ENCODE measurements around the gene PDE8B.

DNA sequence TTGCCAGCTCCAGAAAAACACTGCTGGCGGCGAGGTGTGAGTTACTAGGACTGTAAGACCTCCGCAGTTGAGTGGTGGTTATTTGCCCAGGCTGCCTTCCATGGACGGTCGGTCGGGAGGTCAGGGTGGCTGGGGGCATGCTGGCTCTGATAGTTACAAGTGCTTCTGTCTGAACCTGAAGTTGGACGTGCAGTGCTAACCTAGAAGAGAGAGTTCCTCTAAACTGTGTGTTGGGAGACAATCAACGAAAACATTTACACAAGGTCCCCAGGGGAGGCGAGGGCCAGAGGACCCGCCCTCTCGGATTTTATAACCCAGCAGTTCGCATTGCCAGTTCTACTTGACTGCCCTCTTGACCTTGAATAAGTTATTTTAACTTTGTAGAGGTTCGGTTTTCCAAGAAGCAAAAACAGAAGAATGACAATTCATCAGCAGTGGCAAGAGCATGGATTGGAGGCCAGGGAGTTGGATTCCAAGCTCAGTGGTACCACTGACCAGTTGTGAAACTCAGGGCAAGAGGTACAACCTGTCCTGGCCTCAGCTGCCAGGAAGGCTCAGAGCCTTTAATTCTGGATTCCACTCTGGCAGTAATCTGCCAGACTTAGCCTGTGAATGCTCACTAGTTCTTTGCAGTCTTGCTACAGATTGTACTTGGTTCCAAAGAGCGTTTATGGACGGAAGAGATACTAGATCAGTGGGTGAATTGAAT lies 28.7 kb upstream of the PDE8B start:
- TF ChIP-seq, protein P1, sequence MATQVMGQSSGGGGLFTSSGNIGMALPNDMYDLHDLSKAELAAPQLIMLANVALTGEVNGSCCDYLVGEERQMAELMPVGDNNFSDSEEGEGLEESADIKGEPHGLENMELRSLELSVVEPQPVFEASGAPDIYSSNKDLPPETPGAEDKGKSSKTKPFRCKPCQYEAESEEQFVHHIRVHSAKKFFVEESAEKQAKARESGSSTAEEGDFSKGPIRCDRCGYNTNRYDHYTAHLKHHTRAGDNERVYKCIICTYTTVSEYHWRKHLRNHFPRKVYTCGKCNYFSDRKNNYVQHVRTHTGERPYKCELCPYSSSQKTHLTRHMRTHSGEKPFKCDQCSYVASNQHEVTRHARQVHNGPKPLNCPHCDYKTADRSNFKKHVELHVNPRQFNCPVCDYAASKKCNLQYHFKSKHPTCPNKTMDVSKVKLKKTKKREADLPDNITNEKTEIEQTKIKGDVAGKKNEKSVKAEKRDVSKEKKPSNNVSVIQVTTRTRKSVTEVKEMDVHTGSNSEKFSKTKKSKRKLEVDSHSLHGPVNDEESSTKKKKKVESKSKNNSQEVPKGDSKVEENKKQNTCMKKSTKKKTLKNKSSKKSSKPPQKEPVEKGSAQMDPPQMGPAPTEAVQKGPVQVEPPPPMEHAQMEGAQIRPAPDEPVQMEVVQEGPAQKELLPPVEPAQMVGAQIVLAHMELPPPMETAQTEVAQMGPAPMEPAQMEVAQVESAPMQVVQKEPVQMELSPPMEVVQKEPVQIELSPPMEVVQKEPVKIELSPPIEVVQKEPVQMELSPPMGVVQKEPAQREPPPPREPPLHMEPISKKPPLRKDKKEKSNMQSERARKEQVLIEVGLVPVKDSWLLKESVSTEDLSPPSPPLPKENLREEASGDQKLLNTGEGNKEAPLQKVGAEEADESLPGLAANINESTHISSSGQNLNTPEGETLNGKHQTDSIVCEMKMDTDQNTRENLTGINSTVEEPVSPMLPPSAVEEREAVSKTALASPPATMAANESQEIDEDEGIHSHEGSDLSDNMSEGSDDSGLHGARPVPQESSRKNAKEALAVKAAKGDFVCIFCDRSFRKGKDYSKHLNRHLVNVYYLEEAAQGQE (IDR thresholded peaks at IDR 0.05; ENCODE audit: low read depth), result no peak
- TF ChIP-seq CEBPB (IDR thresholded peaks at IDR 0.05) (no peak), EP300 (IDR thresholded peaks at IDR 0.05; ENCODE audit: borderline replicate concordance) (no peak), YY1 (IDR thresholded peaks at IDR 0.05; ENCODE audit: low read depth) (no peak), USF1 (IDR thresholded peaks at IDR 0.05) (no peak), RAD21 (IDR thresholded peaks at IDR 0.05; ENCODE audit: low read depth) (no peak), CREB1 (IDR thresholded peaks at IDR 0.05; ENCODE audit: low read depth) (no peak), NFIC (IDR thresholded peaks at IDR 0.05) (no peak), TEAD4 (IDR thresholded peaks at IDR 0.05) (no peak), TAF1 (IDR thresholded peaks at IDR 0.05; ENCODE audit: low read depth) (no peak), FOXM1 (IDR thresholded peaks at IDR 0.05; ENCODE audit: borderline replicate concordance, low read depth) (no peak), TCF12 (IDR thresholded peaks at IDR 0.05; ENCODE audit: low read depth) (no peak)
- TF ChIP-seq, protein P2, sequence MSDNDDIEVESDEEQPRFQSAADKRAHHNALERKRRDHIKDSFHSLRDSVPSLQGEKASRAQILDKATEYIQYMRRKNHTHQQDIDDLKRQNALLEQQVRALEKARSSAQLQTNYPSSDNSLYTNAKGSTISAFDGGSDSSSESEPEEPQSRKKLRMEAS (IDR thresholded peaks at IDR 0.05), result no peak

All from Ishikawa (cell line).